Measurements from ENCODE around the gene AOAH.

Gene AOAH

GRCh38 chr7:36667007-36667745 is 57.1 kb downstream of the AOAH start:
- no peak for TF ChIP-seq EZH2phosphoT487 (IDR thresholded peaks at IDR 0.05; ENCODE audit: borderline replicate concordance)
- no peak for TF ChIP-seq CTCF (conservative IDR thresholded peaks at IDR 0.05; ENCODE audit: low read length)
- Histone ChIP-seq H3F3A (ENCODE audit: low read depth) (no peaks in the 10 kb centered on the region; the same call in 1 of the 2 replicates), H3K4me3 (ENCODE audit: low read length, poor library complexity, severe bottlenecking) (no peak overlapping the region), H3K9me2 (replicated peaks; ENCODE audit: low read depth, low read length) (no peaks in the 10 kb centered on the region), H3K4me1 (ENCODE audit: insufficient read depth, low read length, poor library complexity, severe bottlenecking) (peaks cover 26% of the 10 kb centered on the region), H3K36me3 (ENCODE audit: insufficient read depth, low read length) (peaks cover 4% of the 10 kb centered on the region; the same call in 1 of the 2 replicates), H3K4me2 (ENCODE audit: low read depth, low read length, poor library complexity, severe bottlenecking) (no peak overlapping the region), H3K9me3 (ENCODE audit: insufficient read depth, low read depth, low read length) (no peaks in the 10 kb centered on the region), H2AFZ (ENCODE audit: low read length) (no peak overlapping the region), H3K27me3 (ENCODE audit: insufficient read depth, low read length, poor library complexity, severe bottlenecking) (no peaks in the 10 kb centered on the region), H3K9ac (ENCODE audit: low read depth, low read length, poor library complexity, severe bottlenecking) (no peak overlapping the region), H3K79me2 (ENCODE audit: insufficient read depth, low read length) (no peaks in the 10 kb centered on the region), H4K20me1 (ENCODE audit: insufficient read depth, low read length, poor library complexity, severe bottlenecking) (no peaks in the 10 kb centered on the region)

GRCh38 chr7:36663481-36663880 is 60.8 kb downstream of the AOAH start:
- H3K9me3 ChIP-seq (ENCODE audit: insufficient read depth, low read depth, low read length): no peaks in the 10 kb centered on the region
- peaks cover 12% of the 10 kb centered on the region for H3K4me1 ChIP-seq (ENCODE audit: insufficient read depth, low read length, poor library complexity, severe bottlenecking)
- no peak overlapping the region for H2AFZ ChIP-seq (ENCODE audit: low read length)
- no peak overlapping the region for H3K9ac ChIP-seq (ENCODE audit: low read depth, low read length, poor library complexity, severe bottlenecking)
- no peaks in the 10 kb centered on the region for H3K9me2 ChIP-seq (replicated peaks; ENCODE audit: low read depth, low read length)
- H3F3A ChIP-seq (ENCODE audit: low read depth): no peaks in the 10 kb centered on the region
- no peak overlapping the region for H3K4me2 ChIP-seq (ENCODE audit: low read depth, low read length, poor library complexity, severe bottlenecking)
- no peak overlapping the region for H3K4me3 ChIP-seq (ENCODE audit: low read length, poor library complexity, severe bottlenecking)
- H3K36me3 ChIP-seq (ENCODE audit: insufficient read depth, low read length): 0 out of 2 replicates have a peak, but pooled peaks cover 4% of the 10 kb centered on the region
- H4K20me1 ChIP-seq (ENCODE audit: insufficient read depth, low read length, poor library complexity, severe bottlenecking): no peaks in the 10 kb centered on the region
- H3K27me3 ChIP-seq (ENCODE audit: insufficient read depth, low read length, poor library complexity, severe bottlenecking): no peaks in the 10 kb centered on the region
- H3K79me2 ChIP-seq (ENCODE audit: insufficient read depth, low read length): no peaks in the 10 kb centered on the region
- TF ChIP-seq CTCF (conservative IDR thresholded peaks at IDR 0.05; ENCODE audit: low read length) (no peak), EZH2phosphoT487 (IDR thresholded peaks at IDR 0.05; ENCODE audit: borderline replicate concordance) (no peak)

- TF ChIP-seq EZH2phosphoT487 (IDR thresholded peaks at IDR 0.05; ENCODE audit: borderline replicate concordance) (no peak), CTCF (conservative IDR thresholded peaks at IDR 0.05; ENCODE audit: low read length) (no peak)
- Histone ChIP-seq H3K4me2 (ENCODE audit: low read depth, low read length, poor library complexity, severe bottlenecking) (no peak overlapping the region), H3F3A (ENCODE audit: low read depth) (no peaks in the 10 kb centered on the region), H4K20me1 (ENCODE audit: insufficient read depth, low read length, poor library complexity, severe bottlenecking) (no peaks in the 10 kb centered on the region), H3K27me3 (ENCODE audit: insufficient read depth, low read length, poor library complexity, severe bottlenecking) (no peaks in the 10 kb centered on the region), H3K4me3 (ENCODE audit: low read length, poor library complexity, severe bottlenecking) (no peak overlapping the region), H3K36me3 (ENCODE audit: insufficient read depth, low read length) (0 out of 2 replicates have a peak, but pooled peaks cover 4% of the 10 kb centered on the region), H3K79me2 (ENCODE audit: insufficient read depth, low read length) (no peaks in the 10 kb centered on the region), H3K9me3 (ENCODE audit: insufficient read depth, low read depth, low read length) (no peaks in the 10 kb centered on the region), H3K9ac (ENCODE audit: low read depth, low read length, poor library complexity, severe bottlenecking) (no peak overlapping the region), H3K9me2 (replicated peaks; ENCODE audit: low read depth, low read length) (no peaks in the 10 kb centered on the region), H3K4me1 (ENCODE audit: insufficient read depth, low read length, poor library complexity, severe bottlenecking) (no peaks in the 10 kb centered on the region), H2AFZ (ENCODE audit: low read length) (no peak overlapping the region)
Measured at GRCh38 chr7:36661135-36661840, 63.0 kb downstream of the AOAH start.

All from Loucy (cell line).